Inflammatory macrophage treated with lipopolysaccharide for 1 hour (primary cell): Measurements from ENCODE around the gene MYL5.

Source experiments
- DNase-seq, 2 donors: peaks; one replicate each; pipeline ENCODE4 v3.0.0-alpha.2; 2020 to 2022

The MYL5 gene

DNA sequence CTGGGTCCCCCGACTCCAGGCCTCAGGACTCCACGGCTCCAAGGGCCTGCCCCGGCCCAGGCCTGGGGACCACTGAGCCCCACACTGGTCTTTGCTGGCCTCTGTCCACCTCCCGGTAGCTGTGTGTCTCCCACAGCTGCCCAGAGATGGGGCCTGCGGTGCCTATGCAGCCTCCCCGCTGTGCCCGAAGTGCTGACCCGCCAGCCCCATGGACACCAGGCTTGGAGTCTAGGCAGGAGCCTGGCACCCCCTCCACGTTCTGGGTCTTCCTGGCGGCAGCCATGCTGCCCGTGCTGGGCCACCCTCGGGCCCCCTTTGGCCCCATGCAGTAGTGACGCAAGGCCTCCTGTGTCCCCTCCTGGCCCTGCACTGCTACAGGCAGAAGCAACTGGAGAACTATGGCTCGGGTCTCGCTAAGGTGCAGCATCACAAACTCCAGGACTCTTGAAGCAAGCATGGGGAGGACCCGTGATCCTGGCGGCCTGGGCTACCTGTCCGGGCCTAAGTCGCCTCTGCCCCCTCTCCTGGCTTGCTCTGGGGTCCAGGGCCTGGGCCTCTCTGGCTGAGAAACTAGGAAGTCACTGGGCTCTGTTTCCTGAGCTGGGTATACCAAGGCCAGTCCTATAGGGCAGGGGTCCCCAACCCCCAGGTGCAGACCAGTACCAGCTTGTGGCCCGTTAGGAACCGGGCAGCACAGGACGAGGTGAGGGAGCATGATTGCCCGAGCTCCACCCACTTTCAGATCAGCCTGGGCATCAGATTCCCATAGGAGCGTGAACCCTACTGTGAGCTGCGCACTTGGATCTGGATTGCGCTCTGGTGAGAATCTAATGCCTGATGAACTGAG, 917 bp downstream of the MYL5 start:
- no peak for DNase-seq

DNA sequence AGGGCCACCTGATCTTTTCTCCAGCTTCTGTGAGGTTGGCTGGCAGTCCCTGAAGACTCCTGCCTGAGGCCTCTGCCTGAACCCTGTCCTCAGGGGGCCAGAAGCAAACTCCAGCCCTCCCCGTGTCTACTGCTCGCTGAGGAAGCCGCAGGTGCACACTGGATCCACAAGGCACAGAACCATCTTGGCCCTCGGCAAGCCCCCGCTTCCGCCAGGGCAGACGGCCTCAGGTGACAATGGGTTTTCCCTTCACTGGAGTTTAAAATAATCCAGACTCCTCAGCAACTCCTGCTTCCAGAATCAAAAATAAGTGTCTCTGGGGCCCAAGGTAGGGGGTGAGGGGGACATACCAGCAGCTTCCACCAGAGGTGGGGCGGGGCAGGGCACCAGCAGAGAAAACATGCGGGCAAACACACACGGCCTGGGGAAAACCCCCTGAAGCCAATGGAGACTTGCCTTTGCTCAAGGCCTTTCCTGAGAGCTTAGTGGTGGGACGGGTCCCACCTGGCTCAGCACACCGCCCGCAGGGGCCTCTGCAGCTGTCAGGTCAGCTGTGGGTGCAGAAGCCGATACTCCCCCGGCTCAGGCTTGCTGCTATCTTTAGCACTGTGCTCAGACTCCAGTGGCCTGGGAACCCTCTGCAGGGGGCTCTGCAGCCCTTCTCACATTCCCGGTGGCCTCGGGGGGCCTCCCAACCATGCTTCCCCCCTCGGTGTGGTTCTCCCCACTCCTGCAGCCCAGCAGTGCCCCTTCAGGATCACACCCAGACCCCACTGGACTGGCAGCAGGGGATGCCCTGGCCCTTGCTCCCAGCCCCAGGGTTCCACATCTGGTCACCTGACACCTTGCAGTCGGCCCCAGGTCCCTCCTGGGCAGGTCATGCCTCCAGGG, 1.9 kb downstream of the MYL5 start:
- DNase-seq = no peak

DNA sequence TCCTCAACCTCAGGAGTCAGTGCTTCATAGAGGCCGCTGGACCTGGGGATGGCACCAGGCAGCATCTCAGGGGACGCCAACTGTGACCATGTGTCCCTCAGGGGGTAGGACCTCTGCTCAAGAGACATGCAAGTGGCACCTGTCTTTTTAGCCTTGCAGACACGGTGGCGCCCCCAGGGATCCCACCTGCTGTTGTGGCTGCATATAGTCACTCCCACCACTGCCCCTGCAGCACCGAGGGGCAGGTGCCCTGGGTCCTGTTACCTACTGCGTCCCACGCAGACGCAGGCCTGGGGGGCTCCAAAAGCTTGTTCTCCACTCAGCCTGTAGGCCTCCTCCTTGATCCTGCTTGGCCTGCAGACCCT, 2.5 kb downstream of the MYL5 start:
- no peak for DNase-seq

DNA sequence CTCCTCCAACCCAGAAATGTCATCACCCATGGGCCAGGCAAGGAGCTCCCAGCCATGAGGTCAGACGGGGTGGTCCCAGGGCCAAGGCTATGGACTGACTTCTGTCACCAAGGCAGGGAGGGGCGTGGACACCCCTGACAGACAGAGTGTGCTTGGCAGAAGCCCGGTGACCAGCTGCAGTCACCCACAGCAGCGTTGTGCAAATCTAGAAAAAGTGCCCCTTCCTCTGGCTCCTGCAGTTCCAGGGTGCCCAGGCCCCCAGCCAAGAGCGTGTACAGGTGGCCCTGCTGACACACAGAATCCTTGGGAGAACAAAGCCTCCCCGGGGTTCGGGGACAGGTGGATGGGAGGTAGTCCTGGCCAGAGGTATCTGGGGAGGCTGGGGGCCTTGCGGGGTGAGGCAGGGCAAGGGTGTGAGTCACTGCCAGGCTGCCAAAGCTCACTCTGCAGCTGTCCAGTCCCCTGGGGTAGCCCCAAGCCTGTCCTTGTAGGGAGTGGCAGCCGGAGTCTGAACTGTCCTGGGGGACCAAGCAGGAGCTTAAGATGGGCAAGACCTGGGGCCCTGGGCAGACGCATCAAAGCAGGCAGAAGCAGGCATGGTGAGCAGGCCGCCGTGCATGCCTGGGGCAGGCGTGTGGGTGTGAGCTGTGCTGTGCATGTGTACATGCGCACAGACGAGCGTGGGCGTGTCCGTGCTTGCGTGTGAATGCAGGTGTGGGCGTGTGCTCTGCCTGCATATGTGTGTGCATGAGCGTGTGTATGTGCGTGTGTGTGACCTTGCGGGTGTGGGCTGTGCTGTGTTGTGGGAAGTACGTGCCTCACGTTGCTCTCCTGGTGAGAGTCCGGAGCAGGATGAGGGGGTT, 3.3 kb downstream of the MYL5 start:
- DNase-seq = no peak

DNA sequence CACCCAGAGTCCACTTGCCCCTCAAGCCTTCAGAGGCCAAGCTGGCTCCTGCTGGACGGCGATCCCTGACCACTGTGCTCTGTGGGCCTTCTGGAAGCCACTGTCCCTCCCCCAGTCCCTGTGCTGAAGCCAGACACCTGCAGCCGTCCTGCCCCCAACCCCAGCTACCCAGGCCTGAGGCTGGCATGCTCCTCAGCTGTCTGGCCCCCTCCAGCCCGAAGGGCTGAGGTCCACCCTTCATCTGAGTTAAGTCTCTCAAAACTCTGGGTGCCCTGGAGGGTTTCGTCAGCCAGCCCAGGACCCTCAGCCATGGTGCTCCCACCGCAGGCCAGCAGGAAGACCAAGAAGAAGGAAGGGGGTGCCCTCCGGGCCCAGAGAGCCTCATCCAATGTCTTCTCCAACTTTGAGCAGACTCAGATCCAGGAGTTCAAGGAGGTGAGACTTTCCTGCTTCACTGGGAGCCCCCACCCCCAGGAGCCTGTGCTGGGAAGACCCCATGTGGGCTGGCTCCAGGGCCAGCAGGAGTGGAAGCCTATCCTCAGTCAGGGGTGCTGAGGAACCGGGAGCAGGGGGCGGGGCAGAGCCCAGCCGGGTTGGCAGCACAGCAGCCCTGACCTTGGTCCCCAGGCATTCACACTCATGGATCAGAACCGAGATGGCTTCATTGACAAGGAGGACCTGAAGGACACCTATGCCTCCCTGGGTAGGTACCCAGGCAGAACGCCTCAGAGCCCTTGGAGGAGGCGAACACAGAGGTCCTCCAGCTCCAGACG, 4.2 kb downstream of the MYL5 start:
- DNase-seq = no peak

DNA sequence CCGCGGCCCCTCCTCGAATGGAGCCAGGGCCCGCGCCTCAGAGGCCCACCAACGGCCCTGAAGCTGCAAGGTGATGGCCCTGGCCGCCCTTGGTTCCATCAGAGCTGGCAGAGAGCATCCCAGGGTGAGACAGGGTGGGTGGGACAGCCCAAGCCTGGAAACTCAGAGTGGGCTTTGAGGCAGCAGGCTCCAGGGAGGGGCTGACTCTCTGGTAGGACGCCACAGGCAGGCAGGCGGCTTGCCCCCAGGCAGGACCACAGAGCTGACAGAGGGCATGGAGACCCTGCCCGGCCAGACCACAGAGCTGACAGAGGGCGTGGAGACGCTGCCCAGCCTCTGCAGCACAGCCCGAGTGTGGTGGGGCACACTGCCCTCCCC, 4.8 kb downstream of the MYL5 start:
- DNase-seq = no peak

DNA sequence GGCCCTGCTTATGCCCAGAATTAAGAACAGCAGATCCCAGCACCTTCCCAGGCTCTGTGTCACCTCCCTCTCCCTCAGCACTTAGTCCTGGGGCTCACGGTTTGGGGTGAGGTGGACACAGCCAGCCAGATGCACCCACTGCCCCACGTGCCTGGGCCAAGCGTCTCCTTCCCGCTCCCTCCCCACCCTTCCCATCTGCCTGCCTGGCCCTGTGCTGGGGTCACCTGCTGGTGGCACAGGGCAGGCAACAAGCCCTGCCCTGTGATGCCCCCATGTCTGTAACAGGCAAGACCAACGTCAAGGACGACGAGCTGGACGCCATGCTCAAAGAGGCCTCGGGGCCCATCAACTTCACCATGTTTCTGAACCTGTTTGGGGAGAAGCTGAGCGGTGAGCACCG, 5.3 kb downstream of the MYL5 start:
- no peak for DNase-seq

DNA sequence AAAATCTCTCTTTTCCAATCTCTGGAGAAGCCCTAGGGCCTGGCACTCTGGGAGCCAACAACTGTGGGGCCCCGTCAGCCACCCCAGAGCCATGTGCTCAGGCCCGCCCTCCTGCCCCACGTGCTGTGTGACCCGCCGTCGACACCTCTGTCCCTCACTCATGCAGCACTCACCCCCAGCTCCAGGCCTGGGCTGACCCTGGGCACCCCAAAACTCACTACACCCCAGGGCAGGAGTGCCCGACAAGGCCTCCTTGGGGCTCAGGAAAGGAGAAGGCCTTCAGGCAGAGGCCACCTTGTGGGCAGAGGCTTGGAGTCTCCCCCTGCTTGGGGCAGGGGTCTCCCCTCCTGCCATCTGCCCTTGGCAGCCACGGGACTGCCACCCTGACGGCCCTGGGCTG, 5.7 kb downstream of the MYL5 start:
- no peak for DNase-seq

DNA sequence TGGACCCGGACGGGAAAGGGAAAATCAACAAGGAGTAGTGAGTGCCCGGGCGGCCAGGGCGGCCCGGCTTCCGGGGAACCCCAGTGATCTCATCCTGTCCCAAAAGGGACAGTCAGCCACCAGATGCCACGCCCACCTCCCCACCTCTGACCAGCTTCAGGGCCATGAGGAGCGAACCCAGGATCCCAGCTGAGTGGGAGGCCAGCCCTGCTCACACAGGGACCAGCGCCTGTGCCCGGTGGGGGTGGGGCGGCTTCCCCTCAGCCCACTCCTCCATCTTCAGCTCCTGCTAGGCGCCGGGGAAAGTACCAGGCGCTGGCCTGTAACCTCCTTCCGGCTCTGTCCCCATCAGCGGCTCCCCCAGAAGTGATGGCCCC, 6.2 kb downstream of the MYL5 start:
- peak; percentile 69 to 95 for DNase-seq

DNA sequence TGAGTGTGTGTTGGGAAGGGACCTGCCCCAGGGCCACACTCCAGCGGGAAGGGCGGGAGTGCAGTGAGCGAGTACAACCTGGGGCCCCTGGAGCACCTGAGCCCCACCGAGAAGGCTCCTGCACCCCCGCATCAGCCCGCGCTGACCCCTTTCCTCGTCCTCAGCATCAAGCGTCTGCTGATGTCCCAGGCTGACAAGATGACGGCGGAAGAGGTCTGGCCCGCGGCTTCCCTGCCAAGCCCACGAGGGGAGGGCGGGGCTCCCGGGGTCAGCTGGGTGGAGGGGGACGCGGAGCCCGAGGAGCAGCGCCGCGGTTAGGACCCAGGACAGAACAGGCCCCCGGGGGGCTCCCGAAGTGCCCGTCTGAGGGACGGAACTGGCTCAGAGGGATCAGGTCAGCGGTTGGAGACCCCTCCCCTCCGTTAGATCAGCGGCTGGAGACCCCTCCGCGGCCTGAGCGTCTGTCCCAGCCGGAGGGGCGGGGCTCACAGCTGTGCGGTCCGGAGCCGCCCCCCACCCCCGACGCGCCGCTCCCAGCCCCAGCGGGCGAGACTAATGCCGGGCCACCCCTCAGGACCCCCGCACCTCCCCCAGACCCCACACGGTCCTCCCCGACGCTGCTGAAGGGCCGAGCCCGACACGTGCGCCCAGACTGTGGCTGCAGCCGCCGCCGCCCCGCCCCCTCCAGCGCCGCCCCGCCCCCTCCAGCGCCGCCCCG, 6.7 kb downstream of the MYL5 start:
- peak; percentile 19 to 37 for DNase-seq

DNA sequence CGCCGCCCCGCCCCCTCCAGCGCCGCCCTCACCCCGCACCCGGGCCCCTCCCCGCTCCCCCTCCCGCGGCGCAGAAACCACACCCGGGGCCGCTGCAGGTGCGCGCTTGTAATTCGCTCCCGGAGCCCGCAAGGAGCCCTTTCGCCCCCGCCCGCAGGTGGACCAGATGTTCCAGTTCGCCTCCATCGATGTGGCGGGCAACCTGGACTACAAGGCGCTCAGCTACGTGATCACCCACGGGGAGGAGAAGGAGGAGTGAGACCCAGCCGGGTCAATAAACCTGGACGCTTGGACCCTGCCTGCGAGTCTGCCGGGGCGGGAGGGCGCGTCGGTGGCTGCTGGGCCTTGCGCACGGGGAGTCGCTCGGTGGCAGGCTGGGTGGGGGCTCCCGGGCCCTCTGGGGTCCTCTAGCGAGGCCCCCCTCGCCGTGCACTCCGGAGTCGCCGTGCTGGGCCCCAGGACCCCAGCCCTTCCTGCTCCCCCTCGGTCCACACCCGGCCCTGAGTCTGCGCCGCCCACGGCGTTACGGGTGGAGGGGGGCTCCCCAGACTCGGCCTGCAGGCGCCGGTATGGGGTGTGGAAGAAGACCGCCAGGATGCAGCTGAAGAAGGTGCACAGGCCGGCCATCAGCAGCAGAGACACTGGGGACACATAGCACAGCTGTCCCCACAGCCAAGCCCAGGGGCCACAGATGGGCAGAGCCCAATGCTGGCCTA, 7.6 kb downstream of the MYL5 start:
- DNase-seq = no peak

DNA sequence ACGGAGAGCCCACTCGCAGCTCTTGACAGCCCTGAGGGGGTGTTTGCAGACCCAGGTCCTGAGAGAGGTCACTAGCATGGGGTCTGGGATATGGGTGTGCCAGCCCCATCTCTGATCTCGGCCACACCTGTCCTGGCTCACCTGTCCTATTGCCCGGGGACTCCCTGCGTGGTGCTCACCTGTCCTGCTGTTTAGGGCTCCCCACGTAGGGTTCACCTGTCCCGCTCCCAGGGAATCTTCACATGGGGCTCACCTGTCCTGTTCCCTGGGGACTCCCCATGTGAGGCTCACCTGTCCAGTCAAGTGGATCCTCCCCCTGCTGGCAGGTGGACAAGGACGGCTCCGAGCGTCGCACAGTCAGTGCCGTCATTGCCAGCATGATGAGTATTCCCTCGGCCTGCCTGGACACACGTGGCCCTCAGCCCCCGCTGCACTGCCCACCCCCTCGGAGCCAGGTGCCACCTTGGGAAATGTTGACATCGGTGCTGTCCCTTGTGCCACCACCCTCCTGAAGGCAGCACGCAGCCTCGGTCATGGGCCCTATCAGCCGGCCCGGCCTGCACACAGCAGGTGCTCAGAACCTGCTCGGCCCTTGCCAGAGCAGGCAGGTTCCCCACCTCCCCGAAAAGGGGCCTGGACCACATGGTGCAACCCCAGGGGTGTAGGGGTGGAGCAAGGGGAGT, 8.3 kb downstream of the MYL5 start:
- DNase-seq = no peak

DNA sequence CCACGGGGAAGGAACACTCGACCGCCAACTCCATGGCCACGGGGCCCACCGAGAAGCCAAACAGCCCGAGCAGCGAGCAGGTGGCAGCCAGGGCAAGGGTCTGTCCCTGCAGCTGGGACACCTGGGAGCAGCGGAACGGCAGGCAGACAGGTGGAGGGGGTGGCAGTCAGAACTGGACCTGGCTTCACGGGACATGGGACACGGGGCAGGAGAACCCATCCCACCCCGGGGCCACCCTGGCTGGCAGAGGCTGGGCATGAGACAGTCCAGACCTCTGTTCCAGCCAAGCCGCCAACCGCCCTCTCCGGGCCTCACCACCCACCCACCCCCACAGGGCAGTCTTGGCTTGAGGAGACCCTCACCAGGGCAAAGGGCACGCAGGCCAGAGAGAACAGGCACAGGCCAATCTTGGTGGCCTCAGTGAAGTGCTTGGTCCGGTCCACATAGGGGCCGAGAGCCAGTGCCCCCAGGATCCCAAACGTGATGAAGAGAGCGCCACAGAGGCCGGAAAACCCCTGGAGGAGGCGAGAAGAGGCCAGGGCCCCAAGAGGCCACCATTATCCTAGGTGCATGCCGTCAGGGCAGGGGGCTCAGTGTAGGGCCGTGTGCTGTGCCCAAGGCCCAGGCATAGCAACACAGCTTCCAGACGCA, 9.0 kb downstream of the MYL5 start:
- DNase-seq = no peak

DNA sequence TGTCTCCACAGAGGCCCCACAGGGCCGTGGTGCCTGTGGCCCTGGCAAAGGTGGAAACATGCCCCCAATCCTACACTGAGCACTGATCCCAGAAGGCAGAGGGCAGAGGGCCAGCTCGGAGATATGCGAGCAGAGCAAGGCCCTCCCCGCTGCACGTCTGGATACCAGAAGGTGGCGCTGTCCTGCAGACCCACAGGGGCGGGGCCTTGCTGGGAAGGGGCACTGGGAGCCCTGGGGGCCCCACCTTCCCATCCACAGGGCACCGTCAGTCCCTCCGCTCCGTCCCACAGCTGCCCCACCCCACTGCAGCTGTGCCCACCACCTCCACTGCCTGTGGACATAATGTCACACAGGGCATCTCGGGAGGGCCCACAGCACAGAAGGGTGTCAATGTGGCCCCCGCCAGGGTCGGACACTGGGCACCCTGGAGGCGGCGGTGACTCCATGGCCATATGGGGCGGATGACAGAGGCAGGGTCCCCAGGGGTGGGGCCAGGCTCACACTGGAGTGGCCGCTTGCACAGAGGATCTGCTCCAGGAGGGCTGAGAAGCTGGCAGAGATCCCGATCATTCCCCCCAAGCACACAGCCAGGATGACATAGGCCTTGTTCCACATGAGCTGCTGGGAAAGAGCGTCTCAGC, 9.8 kb downstream of the MYL5 start:
- DNase-seq = peak; percentile 37 to 70

DNA sequence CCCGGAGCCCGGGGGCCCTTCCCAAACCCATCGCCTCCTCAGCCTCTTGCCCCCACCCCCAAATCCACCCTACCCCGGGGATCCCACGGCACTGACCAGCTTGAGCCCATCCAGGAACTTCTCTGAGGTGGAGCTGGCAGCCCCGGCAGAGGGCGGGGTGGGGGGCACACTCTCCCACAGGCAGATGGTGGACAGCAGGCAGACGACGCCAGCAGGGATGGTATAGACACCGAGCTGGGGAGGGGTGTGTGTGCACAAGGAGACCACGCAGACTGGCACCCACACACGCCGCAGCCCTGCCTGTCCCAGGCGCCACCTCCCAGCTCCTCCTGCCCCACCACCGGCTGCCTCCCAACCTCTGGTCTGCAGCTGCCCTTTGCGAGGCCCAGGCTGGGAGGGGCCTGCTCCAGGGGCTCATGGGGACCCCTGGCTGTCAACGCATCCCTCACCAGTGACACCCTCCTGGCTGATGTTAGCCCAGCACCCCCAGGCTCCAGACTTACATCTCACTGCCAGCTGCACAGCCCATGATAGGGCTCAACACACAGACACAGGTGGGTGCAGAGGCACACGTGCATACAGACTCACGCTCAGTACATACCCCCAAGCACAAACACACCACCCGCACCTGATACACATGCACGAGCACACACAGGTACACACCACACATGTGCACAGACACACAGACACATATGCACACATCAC, 10.4 kb downstream of the MYL5 start:
- no peak for DNase-seq

DNA sequence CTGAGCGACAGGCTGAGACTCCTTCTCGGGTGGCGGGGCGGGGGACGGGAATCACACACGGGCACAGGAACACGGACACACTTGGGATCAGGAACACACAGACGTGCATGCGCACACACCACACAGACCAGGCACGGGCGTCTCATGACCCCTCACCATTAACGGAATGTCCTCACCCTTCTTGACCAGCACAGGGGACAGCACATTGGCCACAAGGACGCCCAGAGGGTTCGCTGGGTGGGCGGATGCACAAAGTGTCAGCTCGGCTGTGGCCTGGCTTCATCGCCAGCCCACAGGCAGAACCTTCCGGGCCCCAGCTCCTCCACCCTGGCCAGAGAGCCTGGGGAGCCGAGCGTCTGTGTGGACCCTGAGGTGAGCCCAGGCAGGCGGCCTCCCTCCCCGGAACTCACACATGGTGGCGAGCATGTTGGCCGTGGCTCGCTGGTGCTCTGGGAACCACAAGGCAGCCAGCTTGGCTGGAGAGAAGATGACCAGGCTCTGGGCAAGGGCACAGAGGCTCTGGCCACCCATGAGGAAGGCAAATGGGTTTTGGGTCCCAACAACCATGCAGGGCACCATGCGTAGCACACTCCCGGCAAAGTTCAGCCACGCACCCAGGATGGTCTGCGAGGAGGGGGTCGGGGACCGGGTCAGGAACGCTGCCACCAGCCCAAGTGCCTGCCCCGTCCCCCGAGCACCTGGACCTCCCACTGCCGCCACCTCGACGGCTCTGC, 11.5 kb downstream of the MYL5 start:
- no peak for DNase-seq

DNA sequence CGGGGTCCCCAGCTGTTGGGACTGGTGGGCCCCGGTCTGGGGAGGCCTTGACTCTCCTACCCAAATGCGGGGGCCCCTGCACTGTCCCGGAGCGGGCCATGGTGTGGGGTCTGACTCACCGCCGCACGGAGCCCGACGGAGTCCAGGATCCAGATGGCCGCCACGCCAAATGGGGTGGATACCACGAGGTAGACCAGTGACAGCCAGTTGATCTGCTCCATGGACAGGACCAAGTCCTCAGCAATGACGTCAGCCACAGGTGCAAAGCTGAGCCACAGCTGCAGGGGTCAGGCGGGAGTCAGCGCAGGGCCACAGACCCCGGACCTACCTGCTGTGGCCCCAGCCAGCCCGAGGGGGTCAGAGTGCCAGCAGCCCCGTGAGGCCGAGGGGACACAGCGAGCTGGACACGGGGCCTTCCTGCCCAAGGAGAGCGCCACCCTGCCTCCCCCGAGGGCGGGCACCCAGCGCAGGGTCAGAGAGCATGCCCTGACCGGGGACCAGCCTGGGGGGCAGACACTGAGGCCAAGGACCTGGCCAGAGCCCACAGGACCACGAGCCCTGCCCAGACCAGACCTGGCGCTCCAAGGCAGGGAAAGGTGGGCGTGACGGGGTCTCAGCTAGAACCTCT, 12.2 kb downstream of the MYL5 start:
- DNase-seq = no peak
